Stimulated activated CD4-positive, alpha-beta T cell treated with anti-CD3 and anti-CD28 coated beads, Interleukin-4, amount 100 ng/mL, for 48 hours (primary cell): Measurements from ENCODE around the gene CRYBA4.
A peak's percentile ranks its signal among the peaks of the same experiment; 100 is the strongest.

ENCODE experiments used
- DNase-seq, 2 donors: peaks; one replicate each; pipeline ENCODE4 v3.0.0-alpha.2; 2020; ENCODE audit warnings: low read depth in 2 of 2

Gene CRYBA4

GRCh38 chr22:26624803-26625202 lies 3.0 kb downstream of the CRYBA4 start:
- no peak for DNase-seq

GRCh38 chr22:26629988-26630761 lies 8.4 kb downstream of the CRYBA4 start:
- DNase-seq, result no peak

- no peak for DNase-seq
These were observed 9.5 kb downstream of the CRYBA4 start for GRCh38 chr22:26631282-26631681.

GRCh38 chr22:26632422-26633155 lies 10.8 kb downstream of the CRYBA4 start:
- no peak for DNase-seq

GRCh38 chr22:26634189-26634588 lies 12.4 kb downstream of the CRYBA4 start:
- no peak for DNase-seq

- no peak for DNase-seq
These were observed 13.4 kb downstream of the CRYBA4 start for GRCh38 chr22:26635117-26635516.

GRCh38 chr22:26636296-26636695 lies 14.5 kb downstream of the CRYBA4 start:
- DNase-seq, result no peak

GRCh38 chr22:26642465-26643417 lies 21.0 kb downstream of the CRYBA4 start:
- DNase-seq, result peak; percentile 62 to 75

- no peak for DNase-seq
These were observed 21.8 kb downstream of the CRYBA4 start for GRCh38 chr22:26643418-26644100.

- no peak for DNase-seq
These were observed 24.4 kb downstream of the CRYBA4 start for GRCh38 chr22:26646158-26646557.

GRCh38 chr22:26648011-26648497 lies 26.3 kb downstream of the CRYBA4 start:
- DNase-seq, result no peak

- DNase-seq, result no peak
These were observed 27.0 kb downstream of the CRYBA4 start for GRCh38 chr22:26648528-26649388.

- DNase-seq, result no peak
These were observed 29.1 kb downstream of the CRYBA4 start for GRCh38 chr22:26650722-26651421.

- no peak for DNase-seq
These were observed 30.1 kb downstream of the CRYBA4 start for GRCh38 chr22:26651815-26652214.

GRCh38 chr22:26656891-26657851 lies 35.4 kb downstream of the CRYBA4 start, which contains the start of gene MIAT:
MIAT (plus strand) TSS chr22:26657588.
- DNase-seq, result peak; percentile 60

GRCh38 chr22:26658161-26658560 lies 36.4 kb downstream of the CRYBA4 start:
- no peak for DNase-seq

- DNase-seq, result peak; percentile 71 to 81
These were observed 37.1 kb downstream of the CRYBA4 start for GRCh38 chr22:26658671-26659478.

GRCh38 chr22:26660356-26660755 lies 38.6 kb downstream of the CRYBA4 start:
- DNase-seq, result no peak
